ENCODE measurements around the gene TMEM101.
"Not testable (repeated sequence)": the region's sequence is repeated elsewhere in the genome, so short reads cannot be mapped to it uniquely, and the experiment has no call there.

Gene TMEM101

DNA sequence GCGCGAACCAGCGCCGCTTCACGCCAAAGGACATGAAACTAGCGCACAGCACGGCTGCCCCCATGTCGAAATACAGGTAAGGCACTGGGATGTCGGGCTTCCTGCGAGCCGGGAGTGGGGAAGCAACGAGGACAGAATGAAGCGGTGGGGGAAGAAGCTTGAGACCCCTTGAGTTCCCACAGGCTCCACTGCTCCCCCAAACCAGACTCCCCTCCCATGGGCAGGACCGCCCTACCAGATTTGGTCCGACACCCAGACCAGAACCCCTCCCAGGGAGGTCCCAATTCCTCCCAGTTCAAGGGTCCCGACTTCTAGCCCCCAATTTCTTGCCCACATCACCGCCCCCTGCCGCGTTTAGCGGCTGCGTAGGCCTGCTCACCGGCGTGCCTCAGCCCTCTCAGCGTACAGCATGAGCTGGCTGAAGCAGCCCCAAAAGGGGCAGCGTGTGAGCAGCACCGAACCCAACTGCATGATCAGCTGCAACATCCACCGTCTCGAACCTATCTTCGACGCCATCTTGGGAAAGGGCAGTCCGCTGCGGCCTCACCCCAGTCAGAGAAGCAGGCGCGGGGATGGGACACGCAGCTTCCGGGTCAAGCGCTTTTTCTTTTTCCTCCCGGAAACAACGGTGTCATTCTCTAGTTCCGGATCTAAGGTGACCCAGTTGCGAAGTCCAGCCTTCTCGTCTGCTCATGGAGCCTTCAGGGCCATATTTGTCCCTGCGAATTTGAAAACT lies at the start of gene TMEM101:
Gene TMEM101 (minus strand): TSS at position 527 of the 736 bp plus-strand sequence. CDS start 11 bp downstream, at position 516.
- peak; percentile 81 for DNase-seq (ENCODE audit: low read depth)

- no peak for DNase-seq (ENCODE audit: low read depth)
Measured at GRCh38 chr17:44063704-44064639, 49.2 kb upstream of the TMEM101 start.

- DNase-seq (ENCODE audit: low read depth) = no peak
Measured at GRCh38 chr17:44062871-44063270, 48.1 kb upstream of the TMEM101 start.

- no peak for DNase-seq (ENCODE audit: low read depth)
Measured at GRCh38 chr17:44061446-44061845, 46.7 kb upstream of the TMEM101 start.

DNA sequence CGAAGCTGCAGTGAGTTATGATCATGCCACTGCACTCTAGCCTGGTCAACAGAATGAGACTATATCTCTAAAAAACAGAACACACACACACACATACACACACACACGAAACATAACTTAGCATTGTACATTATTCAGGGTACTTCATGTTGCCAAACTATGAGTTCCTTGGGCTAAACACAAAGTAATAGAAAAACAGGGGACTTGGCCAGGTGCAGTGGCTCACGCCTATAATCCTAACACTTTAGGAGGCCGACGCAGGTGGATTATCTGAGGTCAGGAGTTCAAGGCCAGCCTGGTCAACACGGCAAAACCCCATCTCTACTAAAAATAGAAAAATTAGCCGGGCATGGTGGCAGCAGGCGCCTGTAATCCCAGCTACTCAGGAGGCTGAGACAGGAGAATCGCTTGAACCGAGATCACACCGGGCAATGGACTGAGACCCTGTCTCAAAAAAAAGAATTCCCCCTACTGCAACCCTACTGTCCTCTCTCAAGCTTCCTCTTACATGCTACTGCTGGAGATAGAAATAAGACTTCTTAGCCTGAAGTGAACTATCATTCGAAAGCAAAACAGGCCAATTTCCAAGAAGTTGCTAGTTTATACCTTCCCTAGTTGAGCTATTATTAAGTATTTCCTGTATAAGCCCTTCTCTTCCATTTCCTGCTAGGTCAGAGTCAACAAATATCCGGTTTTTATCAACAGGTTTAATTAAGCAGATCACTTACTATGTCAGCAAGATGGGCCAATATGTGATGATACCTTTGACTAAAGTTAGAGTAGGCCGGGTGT lies 44.5 kb upstream of the TMEM101 start:
- no peak for DNase-seq (ENCODE audit: low read depth)

- no peak for DNase-seq (ENCODE audit: low read depth)
Measured at GRCh38 chr17:44053125-44053872, 38.5 kb upstream of the TMEM101 start.

- no peak for DNase-seq (ENCODE audit: low read depth)
Measured at GRCh38 chr17:44049294-44050060, 34.7 kb upstream of the TMEM101 start.

DNA sequence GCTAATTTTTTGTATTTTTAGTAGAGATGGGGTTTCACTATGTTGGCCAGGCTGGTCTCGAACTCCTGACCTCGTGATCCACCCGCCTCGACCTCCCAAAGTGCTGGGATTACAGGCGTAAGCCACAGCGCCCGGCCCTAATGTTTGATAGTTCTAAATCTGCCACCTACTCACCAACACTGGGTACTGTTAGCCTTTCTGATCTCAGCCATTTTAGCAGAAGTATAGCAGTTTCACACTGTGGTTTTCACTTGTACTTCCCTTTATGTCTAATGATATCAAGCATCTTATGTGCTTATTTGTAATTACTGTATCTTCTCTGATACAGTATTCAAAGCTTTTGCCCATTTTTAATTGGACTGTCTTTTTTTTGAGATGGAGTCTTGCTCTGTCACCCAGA lies 32.1 kb upstream of the TMEM101 start:
- DNase-seq (ENCODE audit: low read depth) = not testable (repeated sequence)

DNA sequence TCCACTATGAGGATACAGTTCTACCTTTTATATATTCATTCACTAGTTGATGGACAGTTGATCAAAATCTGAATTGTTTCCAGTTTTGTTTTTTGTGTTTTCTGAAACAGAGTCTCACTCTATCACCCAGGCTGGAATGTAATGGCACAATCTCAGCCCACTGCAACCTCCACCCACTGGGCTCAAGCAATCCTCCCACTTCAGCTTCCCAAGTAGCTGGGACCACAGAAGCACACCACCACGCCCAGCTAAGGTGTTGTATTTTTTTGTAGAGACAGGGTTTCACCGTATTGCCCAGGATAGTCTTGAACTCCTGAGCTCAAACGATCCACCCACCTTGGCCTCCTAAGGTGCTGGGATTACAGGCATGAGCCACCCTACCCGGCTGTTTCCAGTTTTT lies 30.7 kb upstream of the TMEM101 start:
- no peak for DNase-seq (ENCODE audit: low read depth)

GRCh38 chr17:44044071-44044470 lies 29.3 kb upstream of the TMEM101 start:
- DNase-seq (ENCODE audit: low read depth) = no peak

- DNase-seq (ENCODE audit: low read depth) = no peak
Measured at GRCh38 chr17:44043272-44043696, 28.5 kb upstream of the TMEM101 start.

DNA sequence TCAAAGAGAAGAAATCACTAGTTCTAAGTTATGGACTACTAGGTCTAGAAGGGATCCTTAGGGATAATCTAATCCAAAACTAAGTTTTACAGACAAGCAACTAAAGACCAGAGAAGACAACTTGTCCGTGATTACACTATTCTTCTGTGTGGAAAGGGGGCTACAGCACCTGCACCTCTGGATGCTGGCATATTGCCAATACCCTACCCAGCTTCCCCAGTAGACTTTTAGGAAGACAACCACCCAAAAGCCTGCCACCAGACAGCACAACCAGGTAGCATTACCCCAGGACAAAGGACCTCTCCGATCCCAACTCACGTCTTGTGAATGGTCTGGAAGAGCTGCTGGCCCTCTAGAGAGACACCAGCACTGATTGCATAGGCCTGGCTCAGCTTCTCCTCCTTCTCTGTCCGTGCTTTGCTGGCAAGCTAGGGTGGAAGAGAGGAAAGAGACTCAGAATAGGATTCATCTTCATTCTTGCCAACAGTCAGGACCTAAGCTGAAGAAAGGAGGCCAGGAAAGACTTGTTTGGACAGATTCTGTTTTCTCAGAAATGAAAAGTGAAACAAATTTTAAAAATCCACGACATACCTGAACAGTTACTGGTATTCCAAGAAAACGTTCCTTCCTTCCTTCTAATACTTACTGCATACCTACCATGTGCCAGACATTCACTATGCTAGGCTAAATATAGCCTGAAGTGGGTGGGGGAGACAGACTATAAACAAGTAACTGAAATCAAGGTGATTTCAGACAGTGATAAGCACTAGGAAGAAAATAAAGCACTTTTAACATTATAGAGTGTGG lies 25.3 kb upstream of the TMEM101 start:
- DNase-seq (ENCODE audit: low read depth) = no peak

DNA sequence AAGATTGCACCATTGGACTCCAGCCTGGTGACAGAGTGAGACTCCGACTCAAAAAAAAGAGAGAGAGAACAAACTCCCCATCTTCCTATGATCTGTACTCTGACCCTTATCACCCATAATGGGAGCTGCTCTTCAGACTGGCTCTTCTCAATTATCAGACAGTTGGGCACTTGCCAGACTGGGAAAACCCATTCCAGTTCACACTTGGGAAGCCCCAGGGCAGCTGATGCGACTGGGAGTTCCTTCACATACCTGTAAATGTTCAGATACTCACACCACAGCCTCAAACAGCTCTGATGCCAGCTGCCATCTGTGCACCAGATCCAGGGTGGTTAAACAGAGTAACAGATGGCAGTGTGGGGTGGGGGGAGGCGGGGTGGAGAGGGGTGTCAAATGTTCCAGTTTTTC lies 23.8 kb upstream of the TMEM101 start:
- DNase-seq (ENCODE audit: low read depth) = no peak

GRCh38 chr17:44037471-44037870 lies 22.7 kb upstream of the TMEM101 start:
- no peak for DNase-seq (ENCODE audit: low read depth)

GRCh38 chr17:44034688-44035087 lies 19.9 kb upstream of the TMEM101 start:
- not testable (repeated sequence) for DNase-seq (ENCODE audit: low read depth)

GRCh38 chr17:44033861-44034408 lies 19.2 kb upstream of the TMEM101 start:
- DNase-seq (ENCODE audit: low read depth) = no peak

GRCh38 chr17:44030482-44030881 lies 15.7 kb upstream of the TMEM101 start:
- DNase-seq (ENCODE audit: low read depth) = no peak

GRCh38 chr17:44029736-44030135 lies 15.0 kb upstream of the TMEM101 start:
- DNase-seq (ENCODE audit: low read depth) = no peak

DNA sequence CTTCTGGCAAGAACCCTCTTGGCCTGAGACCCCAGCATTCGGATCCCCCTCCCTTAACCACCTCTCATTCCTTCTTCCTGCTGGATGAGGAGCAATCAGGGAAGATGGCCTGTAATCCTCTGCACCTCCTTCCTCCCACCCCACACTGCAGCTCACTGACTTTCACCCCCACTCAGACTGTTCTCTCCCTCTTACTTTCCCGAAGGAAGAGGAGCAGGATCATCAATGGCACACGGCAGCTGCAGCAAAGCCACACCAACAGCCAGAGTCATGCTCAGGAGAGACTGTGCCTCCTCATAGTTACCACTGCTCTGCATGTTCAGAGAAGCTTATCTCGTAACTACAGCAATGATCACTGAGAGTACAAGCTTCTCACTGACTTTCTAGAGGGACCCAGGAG lies 10.1 kb upstream of the TMEM101 start:
- DNase-seq (ENCODE audit: low read depth) = no peak

DNA sequence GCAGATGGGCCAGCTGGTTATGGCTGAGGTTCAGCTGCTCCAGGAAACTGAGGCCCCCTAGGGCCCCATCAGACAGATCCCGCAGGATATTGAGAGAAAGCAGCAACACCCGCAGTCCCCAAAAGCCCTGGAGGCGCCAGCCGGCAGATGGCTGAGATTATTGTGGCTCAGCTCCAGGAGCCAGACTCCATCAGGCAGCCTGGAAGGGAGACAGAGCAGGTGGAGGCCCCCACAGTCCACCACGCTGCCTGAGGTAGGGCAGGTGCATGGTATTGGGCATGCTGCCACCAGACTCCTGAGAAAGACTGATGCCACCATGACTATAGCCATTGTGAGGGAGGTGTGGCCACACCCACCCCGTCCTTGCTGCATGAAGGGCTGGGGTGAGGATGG lies 9.5 kb upstream of the TMEM101 start:
- DNase-seq (ENCODE audit: low read depth) = no peak

All from activated gamma-delta T cell treated with anti-CD3 and anti-CD28 coated beads, Interleukin-2, amount 50 U/mL, for 16 hours (primary cell).